ENCODE measurements around the gene ZCRB1.
A peak's percentile ranks its signal among the peaks of the same experiment; 100 is the strongest.
"Not testable (repeated sequence)": the region's sequence is repeated elsewhere in the genome, so short reads cannot be mapped to it uniquely, and the experiment has no call there.

The ZCRB1 gene, protein sequence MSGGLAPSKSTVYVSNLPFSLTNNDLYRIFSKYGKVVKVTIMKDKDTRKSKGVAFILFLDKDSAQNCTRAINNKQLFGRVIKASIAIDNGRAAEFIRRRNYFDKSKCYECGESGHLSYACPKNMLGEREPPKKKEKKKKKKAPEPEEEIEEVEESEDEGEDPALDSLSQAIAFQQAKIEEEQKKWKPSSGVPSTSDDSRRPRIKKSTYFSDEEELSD

DNA sequence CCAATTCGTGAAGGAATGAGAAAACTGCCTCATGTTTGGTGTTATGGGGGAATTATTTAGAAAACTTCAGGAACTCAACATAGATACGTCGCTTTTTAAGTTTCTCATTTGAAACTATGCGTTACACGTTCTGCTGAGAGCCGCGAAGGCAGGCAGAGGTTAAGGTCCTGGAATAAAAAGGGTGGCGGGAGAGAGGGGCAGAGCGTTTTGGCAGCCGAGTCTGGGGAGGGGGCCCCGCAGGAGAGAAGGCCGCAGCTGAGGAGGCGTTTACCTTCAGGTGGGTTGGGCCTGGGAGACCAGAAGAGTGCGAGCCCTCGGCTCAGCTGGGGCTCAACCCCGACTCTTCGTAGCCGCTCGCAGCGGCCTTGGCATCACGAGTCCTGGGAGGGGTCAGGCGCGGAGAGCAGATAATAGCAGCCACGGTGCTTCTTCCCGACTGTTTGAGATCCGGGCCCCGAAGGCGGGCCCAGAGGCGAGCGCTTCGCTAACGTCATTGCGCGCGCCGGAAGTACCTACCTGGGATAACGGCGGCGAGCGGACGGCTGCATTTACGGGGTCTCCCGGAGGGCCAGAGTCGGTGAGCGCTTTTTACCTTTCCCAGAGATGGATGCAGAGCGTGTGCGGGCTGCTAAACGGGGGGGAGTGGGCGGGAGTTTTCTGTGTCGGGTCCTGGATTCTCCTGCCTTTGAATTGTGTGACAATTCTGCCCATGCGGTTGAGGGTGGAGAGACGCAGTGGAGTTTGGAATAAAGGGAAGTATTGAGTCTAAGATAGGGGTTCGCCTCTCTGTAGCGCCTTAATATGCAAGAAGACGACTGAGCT, at the start of gene ZCRB1, which contains the start of gene PPHLN1:
Gene ZCRB1, minus strand, starts transcription at position 442 of the 822 bp plus-strand sequence. CDS start 1,992 bp downstream, outside the sequence.
Gene PPHLN1, plus strand, starts transcription at position 515 of the 822 bp plus-strand sequence. CDS start 9,736 bp downstream, outside the sequence.
- DNase-seq = peak; percentile 90

DNA sequence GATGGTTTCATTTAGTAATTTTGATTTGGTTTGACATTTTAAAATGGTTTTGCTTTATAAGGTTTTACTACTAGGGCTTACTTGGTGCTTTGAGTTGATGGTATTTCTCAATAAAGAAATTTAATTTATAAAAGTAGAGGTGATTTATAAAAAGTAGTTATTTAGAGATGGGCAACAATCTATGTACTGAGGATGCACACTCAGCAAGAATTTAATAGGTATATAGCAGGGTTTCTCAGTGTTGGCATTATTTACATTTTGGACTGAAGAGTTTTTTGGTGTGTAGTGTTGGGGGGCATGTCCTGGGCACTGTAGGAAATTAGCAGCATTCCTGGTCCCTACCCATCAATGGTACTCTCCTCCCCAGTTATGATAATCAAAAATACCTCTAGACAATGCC, 47.8 kb upstream of the ZCRB1 start:
- DNase-seq = no peak

DNA sequence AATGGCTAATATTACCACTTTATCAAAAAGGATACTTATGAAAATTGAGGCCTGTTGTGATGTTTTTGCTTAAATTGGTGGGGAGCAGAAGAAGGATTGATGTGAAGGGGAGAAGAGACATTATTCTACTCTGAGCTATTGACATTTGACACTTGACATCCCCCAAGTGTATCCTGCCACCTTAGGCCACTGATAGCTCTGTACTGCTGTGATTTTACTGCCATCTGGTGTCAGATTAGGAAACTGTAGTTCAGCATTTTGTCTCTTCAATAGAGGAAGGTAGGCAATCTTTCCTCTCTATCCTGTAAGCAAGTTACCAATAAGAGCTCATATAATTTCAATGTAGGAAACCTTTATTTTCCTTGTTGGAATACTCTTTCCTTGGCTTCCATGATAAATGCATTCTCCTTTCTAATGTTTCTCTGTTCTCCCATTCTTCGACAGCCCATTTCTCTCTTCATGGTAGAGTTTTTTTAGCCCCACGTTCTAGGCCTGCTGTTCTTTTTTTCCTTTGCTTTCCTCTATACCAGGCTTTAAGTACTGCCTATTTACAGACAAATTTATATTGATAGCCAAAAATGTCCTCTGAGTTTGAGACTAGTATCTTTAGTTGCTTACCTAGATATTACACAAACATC, 46.4 kb upstream of the ZCRB1 start:
- no peak for DNase-seq

DNA sequence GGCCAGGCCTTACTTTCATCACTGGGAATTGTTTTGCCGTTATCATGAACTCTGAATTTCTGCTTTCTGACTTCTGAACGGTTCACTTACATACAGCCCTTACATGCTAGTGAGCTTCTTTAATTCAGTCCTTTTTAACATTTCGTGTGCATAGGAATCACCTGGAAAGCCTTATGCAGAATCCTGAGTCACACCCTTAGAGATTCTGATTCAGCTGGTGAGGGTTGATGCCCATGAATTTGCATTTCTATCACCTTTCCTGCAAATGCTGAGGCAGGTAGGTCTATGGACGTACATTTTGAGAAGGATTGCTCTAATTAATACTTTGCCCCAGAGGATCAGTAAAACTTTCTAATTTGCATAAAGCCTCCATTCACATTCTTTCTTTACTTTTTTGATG, 44.1 kb upstream of the ZCRB1 start:
- DNase-seq = no peak

DNA sequence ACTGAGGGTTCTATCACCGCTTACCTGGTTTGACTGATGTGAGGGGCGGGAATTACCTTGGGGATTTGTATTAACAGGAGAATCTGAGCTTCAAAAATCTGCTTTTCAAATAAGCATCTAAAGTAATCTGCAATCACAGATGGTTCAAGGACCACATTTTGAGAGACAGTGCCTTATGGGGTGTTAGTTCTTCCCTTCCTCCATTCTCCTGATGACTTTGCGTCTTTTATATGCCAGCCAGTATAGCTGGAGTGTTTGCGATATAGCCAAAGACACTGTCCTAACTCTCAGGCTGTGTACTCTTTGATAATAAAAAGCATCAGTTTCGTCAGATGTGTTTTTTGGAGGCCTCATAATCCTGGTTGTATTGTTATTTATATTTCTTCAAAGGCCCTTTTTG, 39.6 kb upstream of the ZCRB1 start:
- DNase-seq = no peak

DNA sequence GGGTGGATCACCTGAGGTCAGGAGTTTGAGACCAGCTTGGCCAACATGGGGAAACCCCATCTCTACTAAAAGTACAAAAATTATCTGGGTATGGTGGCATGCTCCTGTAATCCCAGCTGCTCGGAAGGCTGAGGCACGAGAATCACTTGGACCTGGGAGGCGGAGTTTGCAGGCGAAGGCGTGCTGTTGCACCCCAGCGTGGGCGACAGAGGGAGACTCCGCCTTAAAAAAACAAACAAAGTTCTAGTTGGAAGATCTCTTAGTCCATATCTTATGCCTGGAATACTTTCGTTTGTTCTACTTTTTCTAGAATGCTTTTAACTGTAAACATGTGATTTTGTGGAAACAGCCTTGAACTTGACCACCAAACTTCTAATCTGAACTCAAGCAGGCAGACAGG, 38.8 kb upstream of the ZCRB1 start:
- DNase-seq = no peak

DNA sequence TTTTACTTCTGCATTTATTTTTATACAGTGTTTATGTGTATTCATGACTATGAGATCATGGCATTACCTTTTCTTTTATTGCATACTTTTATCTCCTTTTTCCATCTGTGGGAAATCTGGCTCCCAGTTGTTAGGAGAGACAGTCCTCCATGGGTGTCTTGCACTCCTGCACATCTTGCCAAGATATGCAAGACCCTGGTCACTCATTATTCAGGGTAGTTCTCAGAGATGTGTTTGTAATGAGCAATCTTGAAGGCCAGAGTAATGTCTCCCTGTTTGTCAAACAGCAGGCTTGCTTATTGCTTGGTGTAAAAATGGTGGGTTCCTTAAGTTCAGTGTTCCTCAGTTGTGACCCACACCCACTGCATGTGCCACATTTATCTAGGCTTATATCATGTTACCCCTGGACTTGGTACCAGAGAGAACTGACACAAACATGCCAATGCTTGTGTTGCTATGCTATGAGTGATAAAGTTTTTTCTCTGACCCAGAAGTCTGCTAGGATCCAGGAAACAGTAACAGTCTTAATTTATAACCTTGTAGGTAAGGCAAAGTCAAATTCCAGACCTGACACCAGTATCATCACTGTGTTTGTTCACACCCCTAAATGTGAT, 36.9 kb upstream of the ZCRB1 start:
- no peak for DNase-seq

DNA sequence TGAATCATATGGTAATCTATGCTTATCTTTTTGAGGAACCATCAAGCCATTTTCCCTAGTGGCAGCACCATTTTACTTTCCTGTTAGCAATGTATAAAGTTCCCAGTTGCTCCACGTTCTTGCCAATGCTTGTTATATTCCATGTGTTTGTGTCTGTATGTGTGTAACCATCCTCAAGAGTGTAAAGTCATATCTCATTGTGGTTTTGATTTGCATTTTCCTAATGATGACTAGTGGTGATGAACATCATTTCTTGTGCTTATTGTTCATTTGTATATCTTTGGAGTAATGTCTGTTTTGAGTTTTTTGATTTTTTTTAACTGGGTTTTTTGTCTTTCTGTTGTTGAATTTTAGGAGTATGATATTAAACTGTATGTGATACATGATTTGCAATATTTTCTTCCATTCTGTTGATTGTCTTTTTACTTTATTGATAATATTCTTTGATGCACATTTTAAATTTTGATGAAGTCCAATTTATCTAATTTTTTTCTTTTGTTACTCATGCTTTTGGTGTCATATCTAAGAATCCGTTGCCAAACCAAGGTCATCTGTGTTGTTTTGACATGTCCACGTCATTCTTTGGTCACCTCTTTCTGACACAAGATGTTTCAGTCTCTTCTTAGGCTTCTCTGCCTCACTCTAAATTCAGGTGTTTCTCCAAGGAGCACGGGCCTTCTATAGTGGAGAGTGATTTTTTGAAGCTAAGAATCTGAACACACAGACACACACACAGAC, 36.2 kb upstream of the ZCRB1 start:
- DNase-seq = no peak

DNA sequence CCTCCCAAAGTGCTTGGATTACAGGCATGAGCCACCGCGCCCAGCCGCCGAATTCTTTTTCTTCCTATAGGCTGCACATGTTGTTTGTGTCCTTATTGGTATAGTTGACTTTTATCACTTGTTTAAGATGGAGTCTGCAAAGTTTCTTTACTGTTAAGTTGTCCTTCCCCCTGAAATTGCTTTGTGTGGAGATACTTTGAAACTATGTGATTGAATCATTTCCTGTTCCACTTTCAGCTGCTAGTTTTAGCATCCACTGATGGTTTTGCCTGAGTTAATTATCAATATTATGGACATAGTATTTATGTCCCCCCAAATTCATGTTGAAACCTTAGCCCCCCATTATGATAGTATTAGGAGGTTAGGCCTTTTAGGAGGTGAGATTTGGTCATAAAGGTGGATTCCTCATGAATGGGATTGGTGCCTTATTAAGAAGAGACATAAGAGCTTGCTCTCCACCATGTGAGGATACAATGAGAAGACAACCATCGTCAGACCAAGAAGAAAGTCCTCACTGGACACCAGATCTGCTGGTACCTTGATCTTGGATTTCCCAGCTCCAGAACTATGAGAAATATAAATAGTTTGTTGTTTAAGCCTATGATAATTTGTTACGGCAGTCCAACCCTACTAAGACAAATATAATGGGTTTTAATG, 35.0 kb upstream of the ZCRB1 start:
- DNase-seq = no peak

DNA sequence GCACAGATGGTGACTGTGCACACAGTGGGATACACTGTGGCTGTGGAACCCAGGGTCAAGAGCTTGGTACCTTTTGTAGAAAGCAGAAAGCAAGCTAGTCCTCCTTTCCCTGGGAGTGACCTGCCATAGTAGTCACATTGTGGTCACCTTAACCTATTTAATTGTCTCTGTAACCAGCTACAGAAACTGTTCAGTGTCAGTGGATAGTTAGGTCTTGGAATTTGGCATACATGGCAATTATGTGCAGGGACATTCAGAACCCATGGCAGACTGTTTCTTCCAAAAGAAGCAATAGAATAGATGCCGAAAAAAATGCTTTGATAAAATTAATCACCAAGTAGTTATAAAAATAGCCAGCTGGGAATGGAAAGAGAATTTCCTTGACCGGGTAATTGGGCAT, 30.4 kb upstream of the ZCRB1 start:
- DNase-seq = no peak

DNA sequence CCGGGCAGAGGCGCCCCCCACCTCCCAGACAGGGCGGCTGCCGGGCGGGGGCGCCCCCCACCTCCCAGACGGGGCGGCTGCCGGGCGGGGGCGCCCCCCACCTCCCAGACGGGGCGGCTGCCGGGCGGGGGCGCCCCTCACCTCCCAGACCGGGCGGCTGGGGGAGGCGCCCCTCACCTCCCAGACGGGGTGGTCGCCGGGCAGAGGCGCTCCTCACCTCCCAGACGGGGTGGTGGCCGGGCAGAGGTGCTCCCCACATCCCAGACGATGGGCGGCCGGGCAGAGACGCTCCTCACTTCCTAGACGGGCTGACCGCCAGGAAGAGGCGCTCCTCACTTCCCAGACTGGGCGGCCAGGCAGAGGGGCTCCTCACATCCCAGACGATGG, 24.1 kb upstream of the ZCRB1 start:
- not testable (repeated sequence) for DNase-seq

DNA sequence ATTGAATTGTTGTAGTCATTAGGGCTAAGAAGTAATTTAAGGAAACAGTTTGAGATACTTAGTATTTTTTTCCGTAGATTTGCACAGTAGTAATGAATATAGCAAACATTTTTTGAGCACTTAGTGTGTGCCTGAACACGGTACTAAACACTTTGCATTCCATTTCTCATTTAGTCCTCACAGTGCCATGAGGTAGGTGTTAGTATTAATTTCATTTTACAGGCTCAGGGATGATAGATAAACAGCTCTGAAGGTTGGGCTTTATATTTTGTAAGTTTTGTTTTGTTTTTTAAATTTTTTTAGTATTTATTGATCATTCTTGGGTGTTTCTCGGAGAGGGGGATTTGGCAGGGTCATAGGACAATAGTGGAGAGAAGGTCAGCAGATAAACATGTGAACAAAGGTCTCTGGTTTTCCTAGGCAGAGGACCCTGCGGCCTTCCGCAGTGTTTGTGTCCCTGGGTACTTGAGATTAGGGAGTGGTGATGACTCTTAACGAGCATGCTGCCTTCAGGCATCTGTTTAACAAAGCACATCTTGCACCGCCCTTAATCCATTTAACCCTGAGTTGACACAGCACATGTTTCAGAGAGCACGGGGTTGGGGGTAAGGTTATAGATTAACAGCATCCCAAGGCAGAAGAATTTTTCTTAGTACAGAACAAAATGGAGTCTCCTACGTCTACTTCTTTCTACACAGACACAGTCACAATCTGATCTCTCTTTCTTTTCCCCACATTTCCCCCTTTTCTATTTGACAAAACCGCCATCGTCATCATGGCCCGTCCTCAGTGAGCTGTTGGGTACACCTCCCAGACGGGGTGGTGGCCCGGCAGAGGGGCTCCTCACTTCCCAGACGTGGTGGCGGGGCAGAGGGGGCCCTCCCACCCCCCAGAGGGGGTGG, 23.5 kb upstream of the ZCRB1 start:
- DNase-seq = not testable (repeated sequence)

DNA sequence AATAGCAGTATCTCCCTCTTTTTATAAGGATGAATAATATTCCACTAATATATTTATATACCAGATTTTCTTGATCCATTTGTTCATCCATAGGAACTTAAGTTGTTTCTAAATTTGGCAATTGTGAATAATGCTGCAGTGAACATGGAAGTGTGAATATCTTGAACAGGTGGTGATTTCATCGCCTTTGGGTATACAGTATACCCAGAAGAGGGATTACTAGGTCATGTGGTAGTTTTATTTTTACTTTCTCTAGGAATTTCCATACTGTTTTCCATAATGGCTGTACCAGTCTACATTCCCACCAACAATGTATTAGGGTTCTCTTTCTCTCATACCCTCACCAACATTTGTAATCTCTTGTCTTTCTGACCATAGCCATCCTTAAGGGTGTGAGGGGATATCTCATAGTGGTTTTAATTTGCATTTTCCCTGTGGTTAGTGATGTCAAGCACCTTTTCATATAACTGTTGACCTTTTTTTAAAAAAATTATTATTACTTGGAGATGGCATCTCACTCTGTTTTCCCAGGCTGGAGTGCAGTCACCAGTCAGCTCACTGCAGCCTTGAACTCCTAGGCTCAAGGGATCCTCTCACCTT, 20.6 kb upstream of the ZCRB1 start:
- DNase-seq = no peak

DNA sequence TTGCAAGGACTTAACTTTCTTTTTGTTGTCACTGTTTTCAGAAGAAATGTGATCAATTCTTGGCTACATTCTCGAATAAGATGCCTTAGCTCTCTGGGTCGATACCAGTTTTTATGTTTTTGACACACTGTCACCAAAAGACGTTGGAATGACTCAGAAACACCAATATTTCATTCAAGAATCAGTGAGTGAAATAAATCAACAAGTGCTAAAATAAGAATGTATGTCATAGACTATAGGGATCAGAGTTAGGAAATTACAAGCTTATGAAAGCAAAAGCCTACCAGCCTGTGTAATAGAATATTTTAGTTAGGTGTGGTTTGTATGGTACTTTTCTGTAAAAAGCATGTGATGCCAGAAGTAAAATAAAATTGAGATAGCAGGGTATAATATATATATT, 17.8 kb upstream of the ZCRB1 start:
- DNase-seq = no peak

DNA sequence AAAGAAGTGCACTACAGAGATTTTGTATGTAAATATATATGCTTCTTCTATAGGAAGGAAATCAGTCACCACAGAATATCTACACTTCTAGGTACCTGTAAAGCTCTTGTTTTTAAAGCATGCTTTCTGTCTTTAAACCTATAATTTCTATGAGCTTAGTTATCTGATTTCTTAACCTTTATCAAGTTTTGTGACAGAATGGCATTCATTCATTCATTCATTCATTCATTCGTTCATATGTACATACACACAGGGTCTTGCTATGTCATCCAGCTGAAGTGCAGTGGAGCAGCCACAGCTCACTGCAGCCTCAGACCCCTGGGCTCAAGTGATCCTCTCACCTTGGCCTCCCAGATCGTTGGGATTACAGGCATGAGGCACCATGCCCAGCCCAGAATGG, 16.1 kb upstream of the ZCRB1 start:
- DNase-seq = no peak

DNA sequence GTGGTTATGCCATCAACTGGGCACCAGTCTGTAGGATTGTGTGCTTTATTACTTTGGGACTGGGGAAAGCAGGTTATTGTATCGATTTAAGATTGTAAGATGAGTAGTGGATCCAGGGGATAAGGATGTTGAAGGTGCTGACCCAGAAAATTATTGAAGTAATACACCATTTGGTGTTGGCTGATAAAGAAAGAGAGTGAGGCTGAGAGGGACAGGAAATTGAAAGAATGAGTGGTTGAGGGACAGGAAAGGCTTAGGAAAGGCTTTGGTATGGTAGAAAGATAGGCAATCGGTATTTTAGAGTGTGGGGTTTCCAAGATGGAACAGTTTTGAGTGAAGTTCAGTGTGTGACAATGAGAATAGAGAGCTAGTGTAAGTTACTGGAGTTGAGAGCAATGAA, 12.4 kb upstream of the ZCRB1 start:
- no peak for DNase-seq

DNA sequence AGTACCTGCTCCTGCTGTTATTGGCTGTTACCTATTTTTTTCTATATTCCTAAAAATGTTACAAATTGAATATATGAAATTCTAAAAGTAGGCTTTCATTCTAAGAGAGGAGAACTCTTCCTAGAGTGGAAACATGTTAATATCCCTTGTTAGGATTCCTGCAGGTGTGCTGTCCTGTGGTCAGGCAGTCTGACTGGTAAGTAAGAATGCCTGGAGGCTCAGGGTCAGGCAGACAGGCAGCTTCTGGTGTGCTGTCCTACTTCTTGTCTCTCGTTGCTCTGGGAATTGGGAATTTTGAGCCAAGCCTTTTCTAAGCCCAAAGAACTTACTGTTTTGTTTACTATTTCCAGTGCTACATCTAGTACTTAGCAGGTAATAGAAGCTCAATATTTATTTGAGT, 10.4 kb upstream of the ZCRB1 start:
- DNase-seq = no peak

DNA sequence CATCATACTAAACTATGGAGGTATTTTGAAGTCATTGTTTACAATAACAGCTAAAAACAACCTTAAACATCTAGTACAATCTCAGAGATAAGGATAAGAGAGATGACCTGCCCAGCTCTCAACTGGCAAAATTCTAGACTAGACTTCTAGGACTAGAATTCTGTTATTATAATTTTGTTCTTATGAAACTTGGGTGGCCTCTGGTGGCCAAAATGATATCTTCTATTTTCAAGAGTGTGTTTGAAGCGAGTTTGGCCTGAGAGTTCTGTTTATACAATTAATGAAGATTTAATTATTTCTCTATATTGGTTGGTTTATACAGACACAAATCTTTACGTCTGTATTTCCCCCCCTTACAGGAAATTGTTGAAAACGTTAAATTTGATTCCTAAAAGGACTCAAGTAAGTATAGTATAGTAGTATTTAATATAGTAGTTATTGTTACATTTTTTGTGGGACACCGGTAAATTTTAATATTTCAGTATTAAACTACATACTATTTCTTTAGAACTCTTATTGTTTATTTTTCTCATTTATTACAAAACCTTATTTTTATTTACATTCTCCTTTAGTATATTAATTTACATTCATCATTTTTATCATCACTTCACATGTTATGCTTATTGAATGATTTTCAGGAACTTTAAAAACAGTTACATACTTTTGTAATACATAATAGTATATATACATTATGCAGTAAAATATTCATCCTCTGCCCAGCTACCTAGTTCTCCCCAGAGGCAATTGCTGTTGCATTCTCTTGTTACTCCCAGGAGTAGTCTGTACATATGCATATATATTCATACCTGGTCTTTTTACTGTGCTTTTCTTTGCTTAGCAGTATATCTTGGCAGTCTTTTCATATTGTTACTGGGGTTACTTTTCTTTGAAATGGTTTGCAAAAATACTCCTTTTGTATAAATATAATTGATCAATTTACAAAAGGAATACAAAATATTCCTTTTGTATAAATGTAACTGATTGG, 6.7 kb upstream of the ZCRB1 start:
- no peak for DNase-seq

DNA sequence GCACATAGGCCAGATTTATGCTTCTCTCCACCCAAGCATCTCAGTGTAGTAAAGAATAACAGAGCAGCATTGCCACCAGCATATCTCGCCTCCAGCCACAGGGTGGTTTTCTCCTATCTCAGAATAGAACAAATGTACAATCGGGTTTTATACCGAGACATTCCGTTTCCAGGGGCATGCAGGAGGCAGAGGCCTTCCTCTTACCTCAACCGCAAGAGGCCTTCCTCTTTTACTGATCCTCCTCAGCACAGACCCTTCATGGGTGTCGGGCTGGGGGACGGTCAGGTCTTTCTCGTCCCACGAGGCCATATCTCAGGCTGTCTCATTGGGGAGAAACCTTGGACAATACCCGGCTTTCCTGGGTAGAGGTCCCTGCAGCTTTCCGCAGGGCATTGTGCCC, 4.2 kb upstream of the ZCRB1 start:
- DNase-seq = not testable (repeated sequence)

DNA sequence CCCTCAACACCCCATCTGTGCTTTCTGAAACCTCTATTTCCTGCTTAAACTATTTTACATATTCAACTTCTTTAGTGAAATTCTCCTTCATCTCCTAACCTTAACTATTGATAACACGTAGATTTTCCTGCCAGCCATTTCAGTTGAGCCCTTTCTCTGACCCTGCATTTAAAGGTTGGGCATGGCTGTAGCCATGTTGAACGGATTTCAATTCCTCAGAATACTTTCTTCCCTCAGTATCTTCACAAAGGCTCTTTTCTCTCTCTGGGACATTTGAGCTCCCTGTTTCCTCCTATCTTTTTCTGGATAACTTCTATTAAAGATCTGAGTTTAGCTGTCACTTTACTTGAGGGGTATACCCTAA, 1.3 kb upstream of the ZCRB1 start:
- no peak for DNase-seq
